ENCODE measurements around the gene C2orf92.
"Not testable (repeated sequence)": the region's sequence is repeated elsewhere in the genome, so short reads cannot be mapped to it uniquely, and the experiment has no call there.

The C2orf92 gene

DNA sequence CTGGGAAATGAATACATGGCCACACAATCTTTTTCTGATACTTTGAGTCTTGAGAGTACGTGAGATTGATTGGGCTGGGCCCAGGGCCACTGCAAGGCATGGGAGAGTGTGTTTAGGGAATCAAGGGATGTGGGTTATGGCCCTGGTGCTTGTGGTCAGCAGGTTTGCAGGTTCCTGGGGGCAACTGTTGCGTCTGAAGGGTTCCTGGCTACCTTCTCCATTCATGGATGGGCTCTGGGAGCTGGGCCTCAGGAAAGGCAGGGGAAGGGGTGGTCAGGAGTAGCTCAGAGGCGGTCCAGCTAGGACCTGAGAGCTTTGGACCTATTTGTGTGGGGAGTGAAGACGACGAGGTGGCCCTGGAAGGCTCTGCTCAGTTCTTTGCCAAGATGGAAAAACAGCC is 35.5 kb downstream of the C2orf92 start:
- Histone ChIP-seq H3K4me3 (no peak overlapping the region), H4K20me1 (no peaks in the 10 kb centered on the region), H3K36me3 (no peaks in the 10 kb centered on the region), H3K4me1 (peaks cover 54 to 93% (median 89%) of the 10 kb centered on the region in 10 experiments), H3K9me3 (replicated peaks in 1 of 11) (no peaks in the 10 kb centered on the region), H3K4me2 (peak overlapping the region in 10 of 11 experiments; percentile 2 to 94 (median 42); a peak in 12 of 22 replicates), H3K27me3 (no peaks in the 10 kb centered on the region), H3K27ac (0 out of 22 replicates have a peak overlapping the region, but pooled peaks of 1 of the 11 experiments have one; percentile 6), H3K9ac (no peak overlapping the region)
- TF ChIP-seq Cebpa-rat (IDR thresholded peaks at IDR 0.05) = no peak

DNA sequence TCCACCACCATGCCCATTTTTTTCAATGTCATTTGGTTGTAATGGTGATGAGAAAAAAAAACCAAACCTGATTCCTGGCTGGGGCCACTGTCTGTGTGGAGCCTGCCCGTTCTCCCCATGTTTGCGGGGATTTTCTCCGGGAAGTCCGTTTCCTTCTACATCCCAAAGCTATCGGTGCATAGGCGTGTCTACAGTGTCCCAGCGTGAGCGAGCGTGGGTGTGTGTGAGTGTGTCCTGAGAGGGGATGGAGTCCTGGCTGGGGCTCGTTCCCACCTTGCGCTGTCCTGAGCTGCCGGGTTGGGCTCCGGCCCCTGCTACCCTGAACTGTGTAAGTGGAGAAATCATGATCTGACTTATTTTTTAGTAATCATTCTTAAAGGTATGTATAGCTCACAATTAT is 36.6 kb downstream of the C2orf92 start:
- Histone ChIP-seq H3K9me3 (replicated peaks in 1 of 11) (no peaks in the 10 kb centered on the region), H3K9ac (no peak overlapping the region), H3K4me1 (peaks cover 52 to 93% (median 88%) of the 10 kb centered on the region in 10 experiments), H3K4me3 (no peak overlapping the region), H4K20me1 (no peaks in the 10 kb centered on the region), H3K4me2 (peak overlapping the region in 10 of 11 experiments; percentile 12 to 83 (median 63); a peak in 19 of 22 replicates), H3K27me3 (no peaks in the 10 kb centered on the region), H3K36me3 (no peaks in the 10 kb centered on the region), H3K27ac (no peak overlapping the region)
- no peak for TF ChIP-seq Cebpa-rat (IDR thresholded peaks at IDR 0.05)

DNA sequence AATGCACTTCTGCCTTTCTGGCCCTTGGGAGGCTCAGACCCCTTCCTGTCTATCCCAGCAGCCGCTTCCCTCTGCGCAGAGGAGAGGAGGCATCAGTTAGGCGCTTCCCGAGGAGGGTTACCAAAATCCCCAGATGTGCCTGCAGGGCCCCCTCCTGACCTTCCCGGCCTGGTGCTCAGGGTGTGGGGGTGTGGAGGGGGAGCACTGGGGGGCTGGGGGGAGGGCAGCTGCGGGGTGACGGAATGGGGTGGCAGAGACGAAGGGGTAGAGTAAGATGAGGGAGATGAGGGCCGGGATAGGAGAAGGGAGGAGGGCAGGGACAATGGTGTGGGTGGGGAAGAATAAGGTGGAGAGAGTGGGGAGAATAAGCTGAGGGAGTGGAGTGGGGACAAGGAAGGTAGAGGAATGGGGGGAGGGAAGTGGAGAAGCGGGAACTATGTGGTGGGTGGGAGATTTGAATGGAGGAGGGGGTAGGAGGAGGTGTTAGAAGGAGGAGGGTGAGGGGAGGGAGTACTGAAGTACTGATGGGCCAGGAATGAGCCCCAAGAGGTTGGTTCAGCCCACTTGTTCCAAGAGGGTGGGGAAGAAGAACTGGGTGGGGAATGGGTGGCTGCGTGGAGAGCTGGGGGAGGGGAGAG is 37.3 kb downstream of the C2orf92 start:
- Histone ChIP-seq H4K20me1 (no peaks in the 10 kb centered on the region), H3K9me3 (replicated peaks in 1 of 11) (no peaks in the 10 kb centered on the region), H3K27ac (no peak overlapping the region), H3K36me3 (no peaks in the 10 kb centered on the region), H3K4me2 (peak overlapping the region in 10 of 11 experiments; percentile 12 to 97 (median 73); a peak in 19 of 22 replicates), H3K27me3 (no peaks in the 10 kb centered on the region), H3K4me3 (no peak overlapping the region), H3K9ac (no peak overlapping the region), H3K4me1 (peaks cover 45 to 93% (median 88%) of the 10 kb centered on the region in 10 experiments)
- TF ChIP-seq Cebpa-rat (IDR thresholded peaks at IDR 0.05) = no peak

DNA sequence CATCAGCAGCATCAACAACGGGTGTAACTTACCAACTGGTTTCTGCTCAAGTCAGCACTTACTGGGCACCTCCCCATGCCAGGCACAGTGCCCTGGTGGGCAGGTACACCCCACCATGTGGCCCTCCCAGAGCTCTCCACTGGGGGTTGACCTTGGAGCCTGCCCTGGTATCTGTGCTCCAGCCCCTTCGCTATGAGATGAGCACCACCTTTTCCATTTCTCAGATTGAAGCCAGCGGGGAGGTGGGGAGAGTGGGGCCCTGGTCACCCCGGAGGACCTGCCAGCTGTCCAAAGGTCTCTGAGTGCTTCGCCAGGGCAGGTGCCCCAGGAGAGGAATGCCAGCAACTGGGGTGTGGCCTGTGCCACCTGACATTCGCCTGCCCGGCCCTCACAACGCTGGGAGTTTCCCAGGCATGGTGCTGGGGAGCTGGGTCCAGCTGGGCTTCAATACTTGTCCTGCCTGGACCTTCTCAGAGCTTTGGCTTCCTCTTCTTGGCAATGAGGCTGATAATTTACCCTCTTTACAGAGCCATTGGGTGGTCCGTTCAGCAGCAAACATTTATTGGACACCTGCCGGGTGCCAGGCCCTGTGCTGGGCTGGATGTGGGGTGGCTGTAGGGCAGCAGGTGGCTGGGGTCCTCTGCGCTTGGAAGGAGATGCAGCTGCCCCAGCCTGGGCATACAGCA is 38.0 kb downstream of the C2orf92 start:
- H3K4me2 ChIP-seq = peak overlapping the region; percentile 6 to 97 (median 65)
- H3K36me3 ChIP-seq = no peaks in the 10 kb centered on the region
- H3K27ac ChIP-seq = peak overlapping the region in 3 of 11 experiments; percentile 1 to 43 (median 33); a peak in 2 of 22 replicates
- TF ChIP-seq Cebpa-rat (IDR thresholded peaks at IDR 0.05) = no peak
- H4K20me1 ChIP-seq = no peaks in the 10 kb centered on the region
- peaks cover 41 to 93% (median 87%) of the 10 kb centered on the region in 10 experiments for H3K4me1 ChIP-seq
- no peak overlapping the region for H3K4me3 ChIP-seq
- H3K9me3 ChIP-seq (replicated peaks in 1 of 11) = no peaks in the 10 kb centered on the region
- no peaks in the 10 kb centered on the region for H3K27me3 ChIP-seq
- H3K9ac ChIP-seq = peak overlapping the region in 2 of 11 experiments; percentile 21 to 34; a peak in 2 of 22 replicates

DNA sequence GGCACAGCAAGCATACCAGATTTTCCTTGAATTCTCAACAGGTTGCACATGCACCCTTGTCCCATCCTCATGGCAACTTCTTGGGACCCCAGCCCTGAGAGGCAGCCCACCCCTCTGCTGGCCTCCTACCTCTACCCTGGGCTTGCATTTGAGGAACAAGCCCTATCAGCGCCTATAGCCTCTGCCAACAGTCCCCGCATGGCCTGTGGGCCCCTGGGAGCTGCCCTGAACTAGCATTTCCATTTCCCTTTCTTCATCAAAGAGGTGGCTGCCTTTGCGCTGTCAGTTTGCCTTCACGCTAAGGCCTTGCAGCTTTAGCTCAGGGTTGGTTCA is 38.5 kb downstream of the C2orf92 start:
- peak overlapping the region; percentile 6 to 97 (median 65) for H3K4me2 ChIP-seq
- H3K4me3 ChIP-seq = no peak overlapping the region
- no peaks in the 10 kb centered on the region for H4K20me1 ChIP-seq
- H3K27me3 ChIP-seq = no peaks in the 10 kb centered on the region
- H3K9me3 ChIP-seq (replicated peaks in 1 of 11) = no peaks in the 10 kb centered on the region
- peak overlapping the region in 4 of 11 experiments; percentile 4 to 43 (median 32); a peak in 3 of 22 replicates for H3K27ac ChIP-seq
- TF ChIP-seq Cebpa-rat (IDR thresholded peaks at IDR 0.05) = no peak
- H3K4me1 ChIP-seq = peaks cover 43 to 93% (median 87%) of the 10 kb centered on the region in 10 experiments
- H3K36me3 ChIP-seq = no peaks in the 10 kb centered on the region
- peak overlapping the region in 5 of 11 experiments; percentile 6 to 43 (median 21); a peak in 5 of 22 replicates for H3K9ac ChIP-seq

DNA sequence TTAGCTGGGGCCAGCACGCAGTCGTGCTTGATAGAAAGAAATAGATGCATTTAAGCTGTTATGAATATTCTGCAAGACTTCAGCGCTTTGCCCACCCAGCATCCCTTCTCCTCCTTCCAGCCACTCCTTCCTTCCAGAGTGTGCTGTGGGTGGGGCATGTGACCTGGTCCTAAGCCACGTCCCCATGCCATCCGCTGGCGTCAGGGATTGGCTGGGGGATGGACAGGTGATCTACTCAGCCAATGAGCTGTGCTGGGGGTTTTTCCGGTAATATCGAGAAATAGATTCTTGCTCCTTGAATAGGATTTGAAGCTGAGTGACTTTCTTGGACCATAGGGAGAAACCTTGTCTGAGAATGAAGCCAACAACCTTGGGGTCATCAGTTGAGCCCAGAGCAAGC is 39.1 kb downstream of the C2orf92 start:
- Histone ChIP-seq H3K9me3 (replicated peaks in 1 of 11) (no peaks in the 10 kb centered on the region), H3K4me2 (peak overlapping the region; percentile 6 to 97 (median 65)), H3K4me1 (peaks cover 47 to 93% (median 87%) of the 10 kb centered on the region in 10 experiments), H3K9ac (peak overlapping the region in 3 of 11 experiments; percentile 12 to 43 (median 21); a peak in 2 of 22 replicates), H3K36me3 (no peaks in the 10 kb centered on the region), H3K27ac (peak overlapping the region in 3 of 11 experiments; percentile 7 to 43 (median 32); a peak in 1 of 22 replicates), H4K20me1 (no peaks in the 10 kb centered on the region), H3K27me3 (no peaks in the 10 kb centered on the region), H3K4me3 (no peak overlapping the region)
- TF ChIP-seq Cebpa-rat (IDR thresholded peaks at IDR 0.05) = no peak

DNA sequence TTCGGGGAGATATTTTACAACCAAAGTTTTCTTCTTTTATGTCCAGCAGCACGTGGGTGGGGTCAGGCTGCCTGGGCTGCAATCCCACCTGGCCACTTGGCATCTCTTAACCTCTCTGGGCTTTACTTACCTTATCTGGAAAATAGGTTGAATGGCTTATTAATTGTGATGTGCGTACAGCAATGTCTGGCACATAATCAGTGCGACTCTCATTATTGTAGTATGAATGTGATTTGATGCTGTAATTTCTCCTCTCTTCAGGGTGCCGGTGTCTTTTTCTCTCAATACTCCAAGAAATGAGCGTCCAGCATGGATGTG is 41.8 kb downstream of the C2orf92 start:
- Histone ChIP-seq H3K9me3 (replicated peaks in 1 of 11) (no peaks in the 10 kb centered on the region), H3K4me2 (peak overlapping the region in 7 of 11 experiments; percentile 17 to 98 (median 88); a peak in 13 of 22 replicates), H3K27ac (peak overlapping the region in 4 of 11 experiments; percentile 29 to 99 (median 96); a peak in 5 of 22 replicates), H3K9ac (peak overlapping the region in 4 of 11 experiments; percentile 19 to 44 (median 22); a peak in 4 of 22 replicates), H3K27me3 (no peaks in the 10 kb centered on the region), H3K4me1 (peaks cover 37 to 99% (median 97%) of the 10 kb centered on the region in 10 experiments), H4K20me1 (no peaks in the 10 kb centered on the region), H3K36me3 (no peaks in the 10 kb centered on the region), H3K4me3 (no peak overlapping the region)
- no peak for TF ChIP-seq Cebpa-rat (IDR thresholded peaks at IDR 0.05)

DNA sequence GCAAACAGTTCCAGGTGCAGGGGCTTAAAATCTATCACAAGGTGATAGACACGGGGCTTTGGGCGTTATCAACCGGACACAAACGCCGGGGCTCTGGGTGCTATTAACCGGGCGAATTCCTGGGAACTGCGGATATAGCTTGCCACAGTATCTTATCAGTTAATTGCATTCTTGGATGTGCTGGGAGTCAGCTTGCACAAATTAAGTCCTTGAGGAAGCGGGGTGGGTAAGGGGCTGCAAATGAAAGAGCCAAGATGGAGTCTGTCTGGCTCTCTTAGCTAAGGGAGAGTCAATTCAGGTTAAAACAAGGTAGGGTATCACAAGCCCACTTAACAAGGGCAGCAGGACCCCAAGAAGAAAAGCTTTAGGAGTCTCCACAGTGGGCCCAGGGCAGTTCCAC is 42.7 kb downstream of the C2orf92 start:
- peak overlapping the region; percentile 61 to 98 (median 92); a peak in 21 of 22 replicates for H3K4me2 ChIP-seq
- H3K4me3 ChIP-seq = peak overlapping the region in 1 of 10 experiments; percentile 62; a peak in 1 of 20 replicates
- not testable (repeated sequence) for H3K27me3 ChIP-seq; H4K20me1 ChIP-seq; H3K9me3 ChIP-seq (replicated peaks in 1 of 11); H3K36me3 ChIP-seq
- peaks cover 34 to 100% (median 98%) of the 10 kb centered on the region in 10 experiments for H3K4me1 ChIP-seq
- peak overlapping the region in 9 of 11 experiments; percentile 87 to 99 (median 95); a peak in 18 of 22 replicates for H3K27ac ChIP-seq
- peak overlapping the region in 8 of 11 experiments; percentile 85 to 95 (median 90); a peak in 16 of 22 replicates for H3K9ac ChIP-seq

DNA sequence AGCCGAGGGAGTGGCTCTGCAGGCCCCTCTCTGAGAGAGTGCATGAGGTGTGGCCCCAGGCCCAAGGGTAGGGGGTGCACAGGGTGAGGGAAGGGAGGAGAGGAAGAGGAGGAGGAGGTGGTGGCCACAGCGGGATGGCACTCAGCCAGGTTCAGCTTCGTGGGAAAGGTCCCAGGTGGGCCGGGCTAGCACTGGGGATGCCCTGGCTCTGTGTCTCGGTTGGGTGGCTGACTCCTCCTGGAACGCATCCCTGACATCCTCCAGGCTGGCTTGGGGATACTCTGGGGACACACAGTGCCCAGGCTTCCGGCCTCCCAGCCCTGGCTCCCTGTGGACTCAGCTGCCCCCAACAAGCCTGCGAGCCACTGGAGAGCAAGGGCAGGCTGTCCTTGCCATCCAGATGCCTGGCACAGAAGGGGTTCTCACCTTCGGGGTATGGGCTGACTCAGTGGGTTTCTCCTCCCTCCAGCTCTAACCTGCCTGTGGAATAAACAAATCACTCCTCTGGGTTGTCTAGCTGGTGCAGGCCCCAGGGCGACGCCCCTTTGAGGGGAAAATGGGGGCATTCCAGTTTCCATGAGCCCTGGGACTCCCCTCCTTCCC is 43.3 kb downstream of the C2orf92 start:
- no peaks in the 10 kb centered on the region for H3K36me3 ChIP-seq
- H3K4me3 ChIP-seq = peak overlapping the region in 6 of 10 experiments; percentile 46 to 62 (median 55); a peak in 11 of 20 replicates
- no peak for TF ChIP-seq Cebpa-rat (IDR thresholded peaks at IDR 0.05)
- H3K9ac ChIP-seq = peak overlapping the region; percentile 77 to 95 (median 89); a peak in 21 of 22 replicates
- H3K4me2 ChIP-seq = peak overlapping the region; percentile 61 to 98 (median 92)
- no peaks in the 10 kb centered on the region for H3K9me3 ChIP-seq (replicated peaks in 1 of 11)
- H3K27ac ChIP-seq = peak overlapping the region; percentile 69 to 99 (median 95); a peak in 21 of 22 replicates
- H3K4me1 ChIP-seq = peaks cover 34 to 100% (median 98%) of the 10 kb centered on the region in 10 experiments
- H3K27me3 ChIP-seq = no peaks in the 10 kb centered on the region
- H4K20me1 ChIP-seq = no peaks in the 10 kb centered on the region

Measured in BLaER1 treated with 17β-estradiol and CSF1 and Interleukin-3, amounts not matched to agents 10 nM and 100 nM (cell line).